Stimulated activated CD4-positive, alpha-beta T cell treated with anti-CD3 and anti-CD28 coated beads, Interleukin-1b, Interleukin-23, amount 100 ng/mL, for 4 hours (primary cell): ENCODE results near the gene RAD51B.

Experiments used
- DNase-seq, 2 donors: peaks; one replicate each; pipeline ENCODE4 v3.0.0-alpha.2; 2020; ENCODE audit warnings: low read depth in 2 of 2

Gene RAD51B

DNA sequence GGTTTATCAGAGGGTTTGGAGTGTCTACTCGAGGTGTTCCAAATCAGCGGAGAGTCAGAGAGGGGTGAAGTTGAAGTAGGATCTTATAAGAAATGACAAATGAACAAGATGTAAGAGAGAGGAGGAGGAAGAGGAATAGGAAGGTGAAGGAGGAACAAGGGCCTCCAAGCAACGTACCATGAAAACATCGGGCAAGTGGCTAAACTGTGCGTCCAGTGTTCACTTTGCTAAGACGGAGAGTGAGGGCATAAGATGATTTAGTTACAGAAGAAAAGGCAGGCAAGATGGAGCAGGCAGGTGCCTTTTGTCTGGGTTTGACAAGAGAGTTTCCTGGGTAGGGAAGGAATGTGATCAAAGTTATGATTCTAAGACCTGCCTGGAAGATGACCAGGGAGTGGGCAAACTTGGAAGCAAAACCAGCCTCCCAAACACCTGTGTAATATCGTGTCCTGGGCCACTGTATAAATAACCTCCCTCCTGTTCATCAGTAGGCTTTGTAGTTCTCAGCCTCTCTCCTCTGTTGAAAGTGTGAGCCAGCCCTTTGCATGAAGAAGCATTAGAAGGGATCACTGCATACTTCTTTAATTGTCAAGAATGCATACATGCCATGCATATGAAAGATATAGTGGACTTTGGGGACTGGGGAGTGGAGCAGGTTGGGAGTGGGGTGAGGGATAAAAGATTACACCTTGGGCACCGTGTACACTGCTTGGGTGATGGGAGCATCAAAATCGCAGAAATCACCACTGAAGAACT lies 861.9 kb downstream of the RAD51B start:
- no peak for DNase-seq

- no peak for DNase-seq
Observed at GRCh38 chr14:68682166-68683103, 862.9 kb downstream of the RAD51B start.

DNA sequence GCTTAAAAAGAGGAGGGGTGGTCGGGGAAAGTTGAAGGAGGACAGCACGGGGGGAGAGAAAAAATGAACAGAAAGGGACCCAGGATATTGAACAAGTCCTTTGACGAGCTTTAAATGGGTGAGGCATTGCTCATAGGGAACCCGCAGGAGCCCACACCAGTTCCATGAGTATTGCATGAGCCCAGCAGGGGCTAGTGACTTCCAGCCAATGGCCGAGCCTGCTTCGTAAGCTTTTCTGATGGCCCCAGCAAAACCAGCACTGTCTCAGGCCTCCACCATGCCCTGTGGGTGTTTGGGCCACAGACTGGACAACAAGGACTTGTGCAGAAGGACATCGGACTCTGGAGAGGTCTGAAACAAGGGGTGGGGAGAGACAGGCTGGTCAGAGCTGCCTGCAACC lies 863.7 kb downstream of the RAD51B start:
- DNase-seq = no peak

DNA sequence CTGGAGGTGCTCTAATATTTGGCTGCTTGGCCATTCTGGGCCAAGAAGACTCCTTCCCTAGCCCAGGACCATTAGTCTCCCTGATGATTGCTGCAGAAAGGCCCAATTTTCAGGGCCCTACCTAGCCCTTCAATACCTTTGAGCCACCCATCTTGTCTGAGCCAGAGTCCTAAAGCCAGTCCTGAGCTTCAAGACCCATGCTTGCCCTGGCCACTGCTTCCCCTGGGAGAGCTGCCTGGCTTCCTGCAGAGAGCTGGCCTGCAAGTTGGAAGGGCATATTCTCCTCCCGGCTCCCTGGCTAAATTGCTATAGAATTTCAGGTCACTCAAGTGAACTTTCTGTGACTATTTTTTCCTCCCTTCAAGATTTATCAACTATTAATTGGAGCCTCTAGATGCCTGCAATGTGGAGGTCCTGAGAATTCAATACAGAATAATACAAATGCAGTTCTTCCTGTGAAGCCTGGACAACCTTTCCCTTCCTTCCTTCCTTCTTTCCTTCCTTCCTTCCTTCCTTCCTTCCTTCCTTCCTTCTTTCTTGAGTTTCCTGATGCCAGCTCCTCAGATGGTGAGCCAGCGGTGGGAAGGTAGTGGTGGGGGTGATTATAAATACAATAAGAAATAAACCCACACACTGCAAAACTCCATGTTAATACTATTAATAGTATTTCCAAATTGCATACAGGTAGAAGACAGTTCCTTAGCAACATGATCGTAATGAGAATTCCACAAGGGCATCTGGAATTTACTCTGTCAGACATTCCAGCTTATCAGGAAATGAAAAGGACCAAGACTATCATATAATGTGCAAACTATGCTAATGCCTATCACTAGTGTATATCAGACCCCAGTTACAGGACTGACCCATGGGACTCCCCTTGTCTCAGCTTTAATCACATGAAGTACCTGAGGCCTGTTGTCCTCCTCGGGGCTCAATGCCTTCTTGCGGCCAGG lies 865.2 kb downstream of the RAD51B start:
- no peak for DNase-seq

- peak; percentile 38 to 61 for DNase-seq
Observed at GRCh38 chr14:68685419-68686204, 866.0 kb downstream of the RAD51B start.

- DNase-seq = no peak
Observed at GRCh38 chr14:68686205-68686465, 866.6 kb downstream of the RAD51B start.

DNA sequence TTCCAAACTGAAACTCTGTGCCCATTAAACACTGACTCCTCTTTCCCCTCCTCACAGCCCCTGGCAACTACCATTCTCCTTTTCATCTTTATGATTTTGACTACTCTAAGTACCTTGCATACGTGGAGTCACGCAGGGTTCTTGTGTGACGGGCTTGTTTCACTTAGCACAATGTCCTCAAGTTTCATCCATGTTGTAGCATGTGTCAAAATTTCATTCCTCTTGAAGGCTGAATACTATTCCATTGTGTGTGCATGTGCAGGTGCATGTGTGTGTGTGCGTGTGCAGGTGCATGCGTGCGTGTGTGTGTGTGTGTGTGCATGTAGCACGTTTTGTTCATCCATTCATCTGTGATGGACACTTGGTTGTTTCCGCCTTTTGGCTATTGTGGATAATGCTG lies 867.1 kb downstream of the RAD51B start:
- DNase-seq = no peak

DNA sequence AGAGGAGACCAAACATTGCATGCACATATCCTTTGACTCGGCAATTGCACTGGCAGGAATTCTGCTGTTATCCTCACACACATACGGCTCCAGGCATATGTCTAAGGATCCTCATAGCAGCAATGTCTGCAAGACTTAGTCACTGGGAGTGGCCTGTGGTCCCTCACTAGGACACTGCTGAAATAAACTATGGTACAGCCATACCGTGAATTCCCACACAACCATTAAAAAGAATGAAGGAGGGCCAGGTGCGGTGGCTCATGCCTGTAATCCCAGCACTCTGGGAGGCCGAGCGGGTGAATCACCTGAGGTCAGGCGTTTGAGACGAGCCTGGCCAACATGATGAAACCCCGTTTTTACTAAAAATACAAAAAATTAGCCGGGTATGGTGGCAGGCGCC lies 868.2 kb downstream of the RAD51B start:
- no peak for DNase-seq

DNA sequence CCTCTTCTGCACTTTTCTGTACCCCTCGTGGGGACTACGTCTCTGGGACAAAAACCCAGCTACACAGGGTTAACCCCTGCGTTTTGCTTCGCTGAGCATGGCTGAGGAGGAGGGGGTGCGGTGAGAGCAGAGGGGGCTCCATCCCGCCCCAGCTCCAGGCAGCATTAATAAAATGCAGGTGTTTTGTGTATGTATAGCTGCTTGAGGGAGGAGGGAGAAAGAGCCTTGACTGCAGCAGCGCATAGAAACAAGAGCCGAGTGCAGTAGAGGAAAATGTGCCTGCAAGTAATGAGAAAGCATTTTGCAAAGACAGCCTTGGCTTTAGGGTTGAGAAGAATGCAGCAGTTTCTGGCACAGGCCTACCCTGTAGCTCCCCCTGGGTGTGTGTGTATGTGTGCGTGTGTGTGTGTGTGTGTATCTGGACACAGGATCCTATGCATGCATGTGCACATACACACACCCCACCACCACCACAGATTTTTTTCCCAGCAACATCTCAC lies 869.3 kb downstream of the RAD51B start:
- no peak for DNase-seq

DNA sequence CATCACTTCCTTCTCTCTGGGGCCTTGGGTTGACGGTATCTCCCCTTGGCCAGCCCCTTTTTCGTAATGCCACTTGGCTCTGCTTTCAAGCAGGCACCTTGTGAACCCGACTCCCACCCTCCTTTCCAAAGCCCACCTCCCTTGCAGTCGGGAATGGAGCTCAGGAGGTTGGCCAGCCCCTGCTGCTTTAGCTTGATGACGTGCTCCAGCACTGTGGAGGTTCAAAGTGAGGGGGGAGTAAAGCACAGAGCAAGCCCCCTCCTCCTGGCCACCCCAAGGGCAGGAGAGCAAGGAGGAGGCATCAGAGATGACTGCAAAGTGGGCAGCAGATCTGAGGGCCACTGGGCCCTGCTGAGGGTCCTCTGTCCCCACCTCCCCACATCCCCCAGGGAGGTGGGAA lies 869.9 kb downstream of the RAD51B start:
- no peak for DNase-seq

DNA sequence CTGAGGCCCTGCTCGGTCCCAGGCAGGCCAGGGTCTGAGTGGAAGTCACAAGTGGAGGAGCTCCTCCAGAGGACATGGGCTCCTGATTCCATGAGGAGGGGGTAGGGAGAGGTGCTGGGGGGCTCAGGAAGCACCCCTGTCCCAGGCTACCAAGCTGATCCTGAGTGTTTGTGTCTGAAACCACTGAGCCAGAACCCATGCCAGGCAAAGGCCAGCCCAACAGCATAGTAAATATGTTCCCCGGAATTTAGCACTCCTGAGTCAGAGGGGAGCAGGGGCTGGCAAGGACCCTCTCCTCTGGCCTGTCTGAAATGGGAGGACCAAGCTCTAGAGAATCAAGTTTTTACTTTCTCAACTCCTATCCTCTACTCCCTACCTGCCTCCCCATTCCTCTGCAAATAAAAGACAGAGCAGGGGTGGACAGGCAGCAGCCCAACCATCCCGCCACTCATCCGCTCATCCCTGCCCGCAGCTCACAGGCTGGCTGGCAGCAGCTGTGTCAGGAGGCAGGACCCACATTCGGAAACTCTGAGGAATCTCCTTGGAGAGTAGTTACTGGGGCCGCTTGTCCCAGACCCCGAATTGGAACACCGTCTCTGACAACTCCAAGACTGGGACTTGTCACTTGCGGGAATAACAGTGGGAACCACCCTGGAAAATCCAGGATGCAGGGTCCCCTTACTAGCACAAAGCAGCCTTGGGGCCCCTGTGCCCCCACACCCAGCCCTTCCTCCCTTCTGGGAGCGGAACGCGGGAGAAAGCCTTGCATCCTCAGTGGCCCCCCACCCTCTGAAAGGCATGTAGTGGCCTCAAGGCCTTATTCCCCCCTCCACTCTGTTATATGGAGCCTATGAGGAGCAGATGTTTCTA lies 870.7 kb downstream of the RAD51B start:
- no peak for DNase-seq

DNA sequence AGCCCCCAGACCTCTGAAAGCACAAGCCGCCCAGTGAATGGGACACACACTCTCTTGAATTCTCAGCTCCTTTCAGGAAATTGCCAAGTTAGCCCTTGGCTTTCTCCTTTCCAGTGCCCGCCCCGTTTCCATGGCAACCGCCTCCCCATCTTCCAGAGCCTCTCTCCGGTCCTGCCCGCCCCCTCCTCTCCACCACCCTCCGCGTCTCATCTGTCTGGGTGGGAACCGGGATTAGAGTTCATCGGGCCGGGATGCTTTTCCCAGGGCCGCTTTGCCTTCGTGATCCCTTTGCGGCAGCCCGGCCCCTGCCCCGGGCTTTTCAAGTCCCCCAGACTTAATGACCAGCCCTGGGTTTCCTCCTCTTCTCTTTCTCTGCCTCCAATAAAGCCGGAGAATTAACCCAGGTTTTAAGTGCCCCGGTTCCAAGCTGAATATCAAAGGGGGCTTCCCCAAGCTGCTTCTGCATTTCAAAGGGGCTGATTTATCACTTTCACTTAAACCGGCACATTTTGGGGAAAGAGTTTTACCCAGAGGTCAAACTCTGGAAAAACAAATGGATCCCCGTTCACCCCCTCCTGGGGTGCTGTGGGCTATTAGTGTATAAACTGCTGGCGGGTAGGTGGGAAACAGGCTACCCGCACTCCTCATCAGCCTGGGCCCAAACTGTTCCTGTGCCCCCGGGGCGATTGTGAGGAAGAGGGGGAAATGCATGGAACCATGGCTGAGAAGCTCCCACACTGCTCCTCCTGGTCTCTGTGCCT lies 871.6 kb downstream of the RAD51B start:
- no peak for DNase-seq

DNA sequence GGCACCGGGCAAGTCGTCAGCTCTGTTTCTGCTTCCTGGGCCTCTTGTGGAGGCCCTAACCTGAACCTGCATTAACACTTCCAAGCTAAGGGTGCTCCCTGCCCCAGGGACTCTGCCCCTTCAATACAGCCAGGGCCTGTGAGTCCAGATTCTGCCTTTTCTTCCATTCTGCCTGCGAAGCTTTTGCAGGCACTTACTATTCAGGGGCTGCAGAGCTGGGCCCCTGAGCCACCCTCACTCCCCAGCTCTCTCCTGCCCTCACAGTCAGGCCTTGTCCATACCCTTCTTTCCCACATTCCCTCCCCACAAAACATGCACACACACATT lies 872.2 kb downstream of the RAD51B start:
- DNase-seq = no peak

GRCh38 chr14:68692216-68692615 lies 872.6 kb downstream of the RAD51B start:
- no peak for DNase-seq

GRCh38 chr14:68692916-68693771 lies 873.6 kb downstream of the RAD51B start:
- no peak for DNase-seq

DNA sequence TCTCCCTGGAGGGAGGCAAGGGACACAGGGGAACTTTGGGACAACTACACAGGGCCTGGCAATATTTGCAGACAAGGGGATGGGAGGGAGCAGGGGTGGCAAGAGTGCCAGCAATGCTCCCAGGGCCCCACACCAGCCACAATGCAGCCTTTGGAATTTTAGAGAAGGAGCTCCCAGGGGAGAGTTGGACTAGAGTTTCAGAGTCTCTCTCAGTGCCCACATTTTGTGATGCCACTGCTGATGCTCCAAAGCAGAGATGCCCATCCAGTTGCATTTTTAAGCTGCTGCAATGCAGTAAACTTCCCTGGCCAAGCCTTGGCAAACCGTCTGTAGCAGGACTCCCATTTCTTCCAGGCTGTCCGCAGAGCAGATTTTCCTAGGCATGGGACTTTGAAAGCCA lies 874.3 kb downstream of the RAD51B start:
- no peak for DNase-seq

DNA sequence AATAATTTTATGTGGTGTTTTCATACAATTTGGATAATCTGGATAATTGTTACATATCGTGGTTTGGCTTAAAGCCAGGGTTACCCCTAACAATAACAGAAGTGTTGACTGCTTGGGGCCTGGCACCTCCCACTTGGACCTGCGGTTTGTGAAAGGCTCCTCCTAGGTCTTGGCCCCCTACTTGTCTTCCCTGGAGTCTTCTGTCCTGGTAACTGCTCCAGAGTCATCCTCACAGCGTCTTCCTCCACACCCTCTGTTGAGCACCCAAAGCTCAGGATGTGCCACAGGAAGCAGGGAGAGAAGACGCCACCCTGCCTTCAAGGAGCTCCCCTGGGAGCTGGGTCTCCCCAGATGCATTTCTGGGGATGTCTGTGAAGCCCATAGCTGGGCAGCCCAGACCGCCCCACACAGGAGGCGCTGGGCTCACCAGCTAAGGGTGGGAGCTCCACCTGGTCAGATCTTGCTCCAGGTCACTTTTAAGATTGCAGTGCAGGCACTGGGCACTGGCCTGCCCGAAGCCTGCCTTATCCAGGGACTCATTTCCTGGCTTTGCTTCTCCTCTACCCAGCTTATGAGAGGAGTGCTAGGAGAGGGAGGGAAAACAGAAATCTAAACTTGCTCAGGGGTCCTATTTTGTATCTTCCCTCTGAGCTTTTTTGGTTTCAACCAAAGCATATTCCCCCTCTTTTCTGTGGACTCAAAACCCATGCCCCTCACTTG lies 875.1 kb downstream of the RAD51B start:
- DNase-seq = no peak

DNA sequence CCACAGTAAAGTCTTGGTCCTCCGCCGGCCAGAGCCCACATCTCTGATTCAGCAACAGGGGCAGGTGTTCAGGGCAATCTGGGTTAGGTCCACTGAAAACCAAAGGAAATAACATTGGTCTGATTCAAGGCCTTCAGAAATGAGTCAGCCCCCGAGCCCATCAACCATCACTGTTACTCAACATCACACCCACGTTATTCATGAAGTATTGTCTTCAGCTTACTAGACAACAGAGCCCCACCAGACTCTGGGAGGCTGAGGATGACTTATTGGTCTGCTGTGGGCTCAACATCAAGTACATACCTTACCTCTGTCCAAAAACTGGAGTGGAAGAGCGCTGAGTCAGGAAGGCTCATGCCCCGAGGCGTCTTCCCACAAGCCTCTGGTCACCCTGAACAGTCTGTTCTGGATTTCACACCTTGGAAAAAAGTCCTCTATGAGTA lies 875.8 kb downstream of the RAD51B start:
- no peak for DNase-seq
